H1 (cell line): ENCODE data around the gene PIP4K2C. TPM values are rescaled to one million over a fixed set of nuclear protein-coding genes. Genes with fewer than 3 reads are reported as not detected.

Experiments
- CTCF ChIA-PET: fragments of 300-600 bp; sonication (Branson Sonifier 250); formaldehyde crosslinking; loops from one replicate; lab custom pipeline; 2021; ENCODE audit not compliant: partially characterized antibody; lab: Charles Lee
- POLR2A ChIA-PET: fragments of 300-600 bp; sonication (Branson Sonifier 250); formaldehyde crosslinking; loops from one replicate; lab custom pipeline; 2021; ENCODE audit warnings: inconsistent platforms; ENCODE audit not compliant: partially characterized antibody; lab: Charles Lee
- DNase-seq, 2 experiments: peaks; one replicate each; pipeline versions ENCODE4 v3.0.0 to v3.0.0-alpha.2; 2010 to 2022; ENCODE audit warnings: low spot score in 2 of 2, low read depth in 1 of 2, mixed read lengths in 1 of 2
- FAIRE-seq: peaks from 2 replicates; lab custom pipeline; 2011; peaks lifted over from hg19 to GRCh38; lab: Jason Lieb, UNC
- H2AFZ ChIP-seq: 2 replicates; pipeline ENCODE4 v1.8.1; 2012; ENCODE audit warnings: low read length, inconsistent platforms
- H2AK5ac ChIP-seq: 2 replicates; pipeline ENCODE4 v1.6.1; 2013; ENCODE audit warnings: low read depth, low read length
- H2BK120ac ChIP-seq: replicated peaks from 2 replicates; pipeline ENCODE3; 2013; ENCODE audit warnings: low read depth, low read length, inconsistent platforms
- H2BK12ac ChIP-seq: 2 replicates; pipeline ENCODE4 v1.6.1; 2013; ENCODE audit warnings: low read depth, low read length
- H2BK15ac ChIP-seq: 2 replicates; pipeline ENCODE4 v1.6.1; 2013; ENCODE audit warnings: low read length
- H2BK20ac ChIP-seq: 2 replicates; pipeline ENCODE4 v1.6.1; 2013; ENCODE audit warnings: low read length
- H2BK5ac ChIP-seq: 2 replicates; pipeline ENCODE4 v1.6.1; 2013; ENCODE audit warnings: low read depth, low read length
- H3K14ac ChIP-seq: 2 replicates; pipeline ENCODE4 v1.6.1; 2013; ENCODE audit warnings: inconsistent platforms; ENCODE audit not compliant: insufficient read length
- H3K18ac ChIP-seq: 2 replicates; pipeline ENCODE4 v1.6.1; 2013; ENCODE audit warnings: low read length; ENCODE audit errors: extremely low read depth
- H3K23ac ChIP-seq: 2 replicates; pipeline ENCODE4 v1.6.1; 2013; ENCODE audit warnings: inconsistent platforms; ENCODE audit not compliant: insufficient read length
- H3K23me2 ChIP-seq: 2 replicates; pipeline ENCODE4 v1.6.1; 2013; ENCODE audit warnings: low read depth, low read length
- H3K27ac ChIP-seq: 2 replicates; pipeline ENCODE4 v1.6.1; 2011; ENCODE audit warnings: low read depth, low read length, inconsistent platforms
- H3K27me3 ChIP-seq, 4 experiments: replicated peaks in 1 of 4; 1 replicate in 1 of 4; 2 replicates in 3 of 4; pipeline versions ENCODE4 v1.6.1 to v1.8.1; 2011 to 2013; ENCODE audit warnings: low read length in 3 of 4, mild to moderate bottlenecking in 3 of 4, inconsistent platforms in 2 of 4, mixed read lengths in 2 of 4, moderate library complexity in 1 of 4; ENCODE audit not compliant: control insufficient read depth in 3 of 4, insufficient read depth in 3 of 4; ENCODE audit errors: extremely low read depth in 1 of 4
- H3K36me3 ChIP-seq, 4 experiments: 2 replicates each; pipeline versions ENCODE4 v1.6.1 to v1.8.1; 2011 to 2013; ENCODE audit warnings: mild to moderate bottlenecking in 4 of 4, low read length in 3 of 4, moderate library complexity in 2 of 4, control low read depth in 1 of 4, inconsistent platforms in 1 of 4; ENCODE audit not compliant: insufficient read depth in 4 of 4, control insufficient read depth in 2 of 4
- H3K4ac ChIP-seq: replicated peaks from 2 replicates; pipeline ENCODE3; 2013; ENCODE audit warnings: low read length, low read depth, mixed read lengths, inconsistent platforms; ENCODE audit not compliant: insufficient read length
- H3K4me1 ChIP-seq, 4 experiments: replicated peaks in 1 of 4; 1 replicate in 1 of 4; 2 replicates in 3 of 4; pipeline versions ENCODE4 v1.6.1 to v1.8.1; 2011 to 2013; ENCODE audit warnings: low read length in 3 of 4, inconsistent platforms in 2 of 4, mixed read lengths in 1 of 4; ENCODE audit not compliant: insufficient read depth in 4 of 4, control insufficient read depth in 3 of 4
- H3K4me2 ChIP-seq, 2 experiments: 2 replicates each; pipeline versions ENCODE4 v1.6.1 to v1.8.1; 2011 to 2013; ENCODE audit warnings: low read depth in 2 of 2, low read length in 2 of 2, control low read depth in 1 of 2, inconsistent platforms in 1 of 2, mild to moderate bottlenecking in 1 of 2; ENCODE audit not compliant: insufficient read depth in 1 of 2
- H3K4me3 ChIP-seq, 4 experiments: fragments of 200-600, 300-600 bp in 1 of 4; sonication (generic), shearing (Covaris generic), sonication (Bioruptor Twin) in 1 of 4; 2 replicates each; pipeline versions ENCODE4 v1.5.1 to v1.8.1; 2011 to 2016; ENCODE audit warnings: low read length in 4 of 4, low read depth in 3 of 4, control low read depth in 2 of 4, inconsistent platforms in 2 of 4, mild to moderate bottlenecking in 2 of 4, mixed read lengths in 1 of 4, moderate library complexity in 1 of 4; ENCODE audit not compliant: insufficient read depth in 2 of 4; ENCODE audit errors: extremely low read depth in 1 of 4
- H3K56ac ChIP-seq: replicated peaks from 2 replicates; pipeline ENCODE3; 2013; ENCODE audit warnings: low read depth, mild to moderate bottlenecking, mixed read lengths, low read length, inconsistent platforms; ENCODE audit not compliant: insufficient read length
- H3K79me1 ChIP-seq: 2 replicates; pipeline ENCODE4 v1.6.1; 2013; ENCODE audit warnings: low read depth, low read length, control low read depth
- H3K79me2 ChIP-seq, 2 experiments: 2 replicates each; pipeline versions ENCODE4 v1.6.1 to v1.8.1; 2012 to 2013; ENCODE audit warnings: low read length in 2 of 2, mild to moderate bottlenecking in 2 of 2, inconsistent platforms in 1 of 2; ENCODE audit not compliant: insufficient read depth in 2 of 2, control insufficient read depth in 1 of 2
- H3K9ac ChIP-seq, 4 experiments: replicated peaks in 1 of 4; 1 replicate in 1 of 4; 2 replicates in 3 of 4; pipeline versions ENCODE4 v1.6.1 to v1.8.1; 2011 to 2013; ENCODE audit warnings: low read depth in 3 of 4, low read length in 3 of 4, control low read depth in 2 of 4, mild to moderate bottlenecking in 2 of 4, moderate library complexity in 2 of 4, inconsistent platforms in 1 of 4; ENCODE audit errors: extremely low read depth in 1 of 4
- H3K9me3 ChIP-seq, 2 experiments: 2 replicates each; pipeline versions ENCODE4 v1.6.1 to v1.8.1; 2012 to 2013; ENCODE audit warnings: mild to moderate bottlenecking in 2 of 2, moderate library complexity in 2 of 2, control low read depth in 1 of 2, inconsistent platforms in 1 of 2, low read depth in 1 of 2, low read length in 1 of 2, mixed read lengths in 1 of 2; ENCODE audit not compliant: insufficient read depth in 2 of 2
- H4K20me1 ChIP-seq, 2 experiments: replicated peaks in 1 of 2; 2 replicates each; pipeline versions ENCODE3 to v1.8.1; 2011 to 2013; ENCODE audit warnings: inconsistent platforms in 2 of 2, low read length in 2 of 2, mild to moderate bottlenecking in 1 of 2; ENCODE audit not compliant: insufficient read depth in 2 of 2, control insufficient read depth in 1 of 2
- H4K5ac ChIP-seq: 2 replicates; pipeline ENCODE4 v1.6.1; 2013; ENCODE audit warnings: low read length, low read depth, mixed read lengths, inconsistent platforms; ENCODE audit not compliant: insufficient read length
- H4K8ac ChIP-seq: 2 replicates; pipeline ENCODE4 v1.8.0; 2013; ENCODE audit warnings: mild to moderate bottlenecking, moderate library complexity, low read length, inconsistent platforms; ENCODE audit not compliant: insufficient read depth; ENCODE audit errors: extremely low read depth
- H4K91ac ChIP-seq: replicated peaks from 2 replicates; pipeline ENCODE3; 2013; ENCODE audit warnings: low read length, mixed read lengths, inconsistent platforms; ENCODE audit not compliant: insufficient read length
- JUN ChIP-seq: IDR thresholded peaks from 2 replicates; pipeline ENCODE4 v1.6.1; 2011; ENCODE audit warnings: low read depth, mild to moderate bottlenecking, improper control_type of control experiment, low read length
- RBBP5 ChIP-seq: IDR thresholded peaks from 2 replicates; pipeline ENCODE4 v1.7.1; 2012; ENCODE audit warnings: low read depth, mild to moderate bottlenecking, inconsistent platforms, low read length, moderate library complexity, borderline replicate concordance
- RXRA ChIP-seq: IDR thresholded peaks from 2 replicates; pipeline ENCODE4 v1.6.1; 2011; ENCODE audit warnings: low read depth, mild to moderate bottlenecking, low read length, moderate library complexity; ENCODE audit not compliant: insufficient read depth
- WGBS, 2 experiments: shearing (Covaris generic) in 1 of 2; methylation state at CpG; one replicate each; pipeline versions ENCODE4 v1.1.6 to v1.1.7; 2013 to 2015; ENCODE audit warnings: low lambda C conversion rate in 2 of 2, mixed read lengths in 2 of 2, inconsistent platforms in 1 of 2, low coverage in 1 of 2, missing lambda C conversion rate in 1 of 2; ENCODE audit not compliant: insufficient replicate concordance in 2 of 2, insufficient coverage in 1 of 2, insufficient read length in 1 of 2; ENCODE audit errors: extremely low coverage in 1 of 2, missing lambda C conversion rate in 1 of 2; 5-methylcytosine and 5-hydroxymethylcytosine counted together
- polyA plus RNA-seq, 7 experiments: library from polyadenylated mRNA; depleted of rRNA in 3 of 7; stranded (reverse) in 5 of 7; unstranded in 2 of 7; fragments of >200 nt in 5 of 7; fragments of 200-250 nt in 2 of 7; gene quantifications; 1 replicate in 5 of 7; 2 replicates in 1 of 7; 4 replicates in 1 of 7; pipeline versions ENCODE4 v1.2.1 to v1.2.3, GENCODE V29; 2011 to 2013; ENCODE audit warnings: missing spikeins in 2 of 7, mixed read lengths in 2 of 7
- total RNA-seq: library from RNA; stranded (reverse); fragmentation: NEBNext Ultra II Directional; extraction: Animal tissue kit (Norgen Biotek cat#: 25700); gene quantifications from 2 replicates; pipeline ENCODE4 v1.2.1, GENCODE V29; 2021

PIP4K2C gene
- total and polyA plus RNA-seq, 2 of the 8 experiments (the other 6 are each of a cell fraction or from before 2014, with no cell fraction given) = 25.0 to 27.1 TPM

- Histone ChIP-seq H3K4me1 (peaks cover 2 to 15% (median 7%) of the 10 kb centered on the region in 4 experiments; a peak in 6 of 7 replicates), H3K4ac (no peak overlapping the region), H3K23ac (no peak overlapping the region), H3K23me2 (peaks cover 9% of the 10 kb centered on the region), H3K9ac (no peak overlapping the region), H3K79me1 (peaks cover 10% of the 10 kb centered on the region), H3K9me3 (no peaks in the 10 kb centered on the region), H3K56ac (no peak overlapping the region), H3K18ac (no peak overlapping the region), H2BK20ac (no peak overlapping the region), H2BK15ac (no peak overlapping the region), H2BK120ac (no peak overlapping the region), H4K8ac (no peak overlapping the region), H3K36me3 (no peaks in the 10 kb centered on the region; a peak in 1 of 8 replicates), H3K14ac (no peak overlapping the region), H3K4me3 (no peak overlapping the region), H2BK5ac (no peak overlapping the region), H3K4me2 (no peak overlapping the region), H4K5ac (no peak overlapping the region)
- no peak for FAIRE-seq
- TF ChIP-seq RBBP5 (no peak), JUN (no peak), RXRA (no peak)
- TF ChIP-seq, all 59 proteins: peak for 0
- H3K79me2 ChIP-seq = peaks cover 0 to 38% of the 10 kb centered on the region in 2 experiments; a peak in 2 of 4 replicates
- POLR2A ChIA-PET = interaction anchor here (0.7 to 1.1 kb wide), 2 partner anchors 14 to 21 kb away, joined by 3 read pairs; no protein-coding TSS in a partner anchor
- no peak for DNase-seq
- H3K27ac ChIP-seq = no peak overlapping the region
- no peak overlapping the region for H2AFZ ChIP-seq
- 85% methylated on average over 1 of the region's 1 CpG; no CpG with 5 or more reads in 1 of the 2 experiments for WGBS, 2 experiments
- CTCF ChIA-PET = interaction anchor here (0.7 to 1.0 kb wide), 3 partner anchors 29 to 342 kb away, joined by 3 to 4 read pairs (median 3); no protein-coding TSS in a partner anchor
- H3K27me3 ChIP-seq = no peaks in the 10 kb centered on the region
- H4K20me1 ChIP-seq = peaks cover 7 to 9% of the 10 kb centered on the region in 2 experiments
- no peak overlapping the region for H2AK5ac ChIP-seq
- H2BK12ac ChIP-seq = no peak overlapping the region
- H4K91ac ChIP-seq = no peak overlapping the region
Observed at GRCh38 chr12:57554897-57555296, 36.1 kb upstream of the PIP4K2C start.
